Urinary bladder (tissue), 4 donors: Measurements from ENCODE around the gene MYH11. TPM values are rescaled to one million over a fixed set of nuclear protein-coding genes. Genes with fewer than 3 reads are reported as not detected.
"Not testable (repeated sequence)": the region's sequence is repeated elsewhere in the genome, so short reads cannot be mapped to it uniquely, and the experiment has no call there.

Experiments
- DNase-seq: peaks from one replicate; pipeline ENCODE4 v3.0.0-alpha.2; 2015; ENCODE audit errors: extremely low spot score
- H3K27ac ChIP-seq: one replicate; pipeline ENCODE4 v1.5.1; 2013; ENCODE audit warnings: low read depth, mild to moderate bottlenecking, moderate library complexity
- H3K36me3 ChIP-seq: one replicate; pipeline ENCODE4 v1.6.1; 2013; ENCODE audit warnings: mild to moderate bottlenecking, moderate library complexity; ENCODE audit not compliant: insufficient read depth
- H3K4me1 ChIP-seq: one replicate; pipeline ENCODE4 v1.6.1; 2013; ENCODE audit warnings: mild to moderate bottlenecking, moderate library complexity; ENCODE audit not compliant: insufficient read depth
- H3K4me3 ChIP-seq: one replicate; pipeline ENCODE4 v1.5.1; 2013; ENCODE audit warnings: low read depth, low read length
- WGBS: extraction: QIAGEN DNeasy Blood & Tissue Kit; methylation state at CpG from one replicate; pipeline ENCODE4 v1.1.7; 2013; 5-methylcytosine and 5-hydroxymethylcytosine counted together
- polyA plus RNA-seq: library from polyadenylated mRNA; stranded (reverse); fragments of 200-250 nt; gene quantifications from one replicate; pipeline ENCODE4 v1.2.3, GENCODE V29; 2013
- total RNA-seq: library from RNA; depleted of rRNA; stranded (reverse); fragments of >200 nt; gene quantifications from one replicate; pipeline ENCODE4 v1.2.3, GENCODE V29; 2014
- donor health status: healthy with polysubstance abuse.
- donor health status: healthy.

MYH11 gene
- total and polyA plus RNA-seq, 2 donors = 1,069 to 5,010 TPM

- Histone ChIP-seq H3K36me3 (peaks cover 2% of the 10 kb centered on the region), H3K27ac (no peak overlapping the region), H3K4me3 (no peak overlapping the region), H3K4me1 (no peaks in the 10 kb centered on the region)
- 88% methylated on average over 2 of the region's 2 CpGs for whole genome bisulfite sequencing
- DNase-seq = no peak
These were observed 108.2 kb downstream of the MYH11 start for GRCh38 chr16:15748654-15749053.

- H3K4me1 ChIP-seq = no peaks in the 10 kb centered on the region
- no peak for DNase-seq
- H3K4me3 ChIP-seq = no peak overlapping the region
- H3K27ac ChIP-seq = no peak overlapping the region
- H3K36me3 ChIP-seq = no peaks in the 10 kb centered on the region
- WGBS = 82% methylated on average over 14 of the region's 14 CpGs
These were observed 108.9 kb downstream of the MYH11 start for GRCh38 chr16:15747937-15748336.

GRCh38 chr16:15746332-15746731 is 110.5 kb downstream of the MYH11 start:
- H3K27ac ChIP-seq = no peak overlapping the region
- WGBS = 93% methylated on average over 6 of the region's 6 CpGs
- no peaks in the 10 kb centered on the region for H3K4me1 ChIP-seq
- H3K36me3 ChIP-seq = no peaks in the 10 kb centered on the region
- no peak for DNase-seq
- no peak overlapping the region for H3K4me3 ChIP-seq

GRCh38 chr16:15743657-15744056 is 113.2 kb downstream of the MYH11 start:
- H3K4me1 ChIP-seq = no peaks in the 10 kb centered on the region
- no peaks in the 10 kb centered on the region for H3K36me3 ChIP-seq
- 70% methylated on average over 1 of the region's 1 CpG for WGBS
- H3K27ac ChIP-seq = no peak overlapping the region
- no peak for DNase-seq
- no peak overlapping the region for H3K4me3 ChIP-seq

- 96% methylated on average over 2 of the region's 2 CpGs for WGBS
- H3K27ac ChIP-seq = no peak overlapping the region
These were observed 114.1 kb downstream of the MYH11 start for GRCh38 chr16:15742716-15743115.

GRCh38 chr16:15741207-15741871 is 115.5 kb downstream of the MYH11 start:
- Histone ChIP-seq H3K27ac (no peak overlapping the region), H3K36me3 (no peaks in the 10 kb centered on the region), H3K4me3 (no peak overlapping the region), H3K4me1 (no peaks in the 10 kb centered on the region)
- WGBS = 94% methylated on average over 13 of the region's 13 CpGs
- DNase-seq = no peak

More at GRCh38 chr16:15742716-15743115, 114.1 kb downstream of the MYH11 start:
- no peak for DNase-seq
- no peak overlapping the region for H3K4me3 ChIP-seq
- H3K4me1 ChIP-seq = no peaks in the 10 kb centered on the region
- no peaks in the 10 kb centered on the region for H3K36me3 ChIP-seq

GRCh38 chr16:15739950-15740349 is 116.9 kb downstream of the MYH11 start:
- Histone ChIP-seq H3K4me3 (no peak overlapping the region), H3K27ac (no peak overlapping the region), H3K4me1 (no peaks in the 10 kb centered on the region), H3K36me3 (no peaks in the 10 kb centered on the region)
- 62% methylated on average over 6 of the region's 6 CpGs for WGBS
- DNase-seq = no peak

- Histone ChIP-seq H3K27ac (no peak overlapping the region), H3K36me3 (no peaks in the 10 kb centered on the region), H3K4me1 (no peaks in the 10 kb centered on the region), H3K4me3 (no peak overlapping the region)
- 76% methylated on average over 2 of the region's 2 CpGs for WGBS
- no peak for DNase-seq
These were observed 117.4 kb downstream of the MYH11 start for GRCh38 chr16:15739464-15739863.

- H3K4me3 ChIP-seq = no peak overlapping the region
- no peaks in the 10 kb centered on the region for H3K4me1 ChIP-seq
- no peak for DNase-seq
- WGBS = 78% methylated on average over 18 of the region's 18 CpGs
- no peak overlapping the region for H3K27ac ChIP-seq
- H3K36me3 ChIP-seq = no peaks in the 10 kb centered on the region
These were observed 119.6 kb downstream of the MYH11 start for GRCh38 chr16:15737140-15737644.

- 72% methylated on average over 7 of the region's 7 CpGs for WGBS
- H3K4me1 ChIP-seq = no peaks in the 10 kb centered on the region
- H3K36me3 ChIP-seq = no peaks in the 10 kb centered on the region
- H3K27ac ChIP-seq = no peak overlapping the region
- no peak for DNase-seq
- no peak overlapping the region for H3K4me3 ChIP-seq
These were observed 120.3 kb downstream of the MYH11 start for GRCh38 chr16:15736529-15736928.

- no peak overlapping the region for H3K4me3 ChIP-seq
- DNase-seq = no peak
- H3K4me1 ChIP-seq = no peaks in the 10 kb centered on the region
- WGBS = 74% methylated on average over 3 of the region's 3 CpGs
- H3K36me3 ChIP-seq = no peaks in the 10 kb centered on the region
- H3K27ac ChIP-seq = no peak overlapping the region
These were observed 121.2 kb downstream of the MYH11 start for GRCh38 chr16:15735610-15736009.

- WGBS = 78% methylated on average over 6 of the region's 6 CpGs
- Histone ChIP-seq H3K4me1 (no peaks in the 10 kb centered on the region), H3K27ac (no peak overlapping the region), H3K36me3 (no peaks in the 10 kb centered on the region), H3K4me3 (no peak overlapping the region)
- no peak for DNase-seq
These were observed 124.4 kb downstream of the MYH11 start for GRCh38 chr16:15732416-15732815.

- no peak overlapping the region for H3K4me3 ChIP-seq
- DNase-seq = no peak
- no peak overlapping the region for H3K27ac ChIP-seq
- H3K4me1 ChIP-seq = no peaks in the 10 kb centered on the region
- H3K36me3 ChIP-seq = peaks cover 6% of the 10 kb centered on the region
- WGBS = 85% methylated on average over 7 of the region's 7 CpGs
These were observed 127.7 kb downstream of the MYH11 start for GRCh38 chr16:15729152-15729551.

- 91% methylated on average over 5 of the region's 5 CpGs for WGBS
- DNase-seq, H3K36me3 ChIP-seq, H3K4me3 ChIP-seq, H3K27ac ChIP-seq, H3K4me1 ChIP-seq: not testable (repeated sequence)
These were observed 129.1 kb downstream of the MYH11 start for GRCh38 chr16:15727697-15728096.
